ENCODE results near the gene OR8B12.
"Not testable (repeated sequence)": the region's sequence is repeated elsewhere in the genome, so short reads cannot be mapped to it uniquely, and the experiment has no call there.

Gene OR8B12

DNA sequence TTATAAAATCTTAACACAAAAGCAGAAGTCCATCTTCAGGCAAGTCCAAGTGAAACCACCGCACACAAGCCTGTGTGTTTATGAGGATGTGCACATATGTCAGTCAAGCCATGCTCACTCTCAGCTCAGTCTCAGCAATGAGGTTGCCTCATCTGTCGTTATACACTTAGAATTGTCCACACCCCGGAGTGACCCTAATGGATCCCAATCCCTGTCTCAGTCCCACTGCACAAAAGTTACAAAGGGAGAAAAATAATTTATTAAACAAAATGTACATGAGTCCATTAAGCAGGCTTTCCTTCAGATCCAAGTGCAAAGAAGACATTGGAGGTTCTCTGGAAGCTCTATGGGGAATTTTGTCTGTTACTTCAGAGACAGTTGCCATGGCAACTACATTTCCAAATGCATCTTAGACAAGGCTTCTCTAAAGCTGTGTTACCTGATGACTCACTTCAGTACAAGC lies 24.4 kb downstream of the OR8B12 start:
- H3K4me1 Mint-ChIP-seq, result peaks cover 23% of the 10 kb centered on the region
- H3K36me3 Mint-ChIP-seq (ENCODE audit: low read depth), result no peaks in the 10 kb centered on the region
- H3K9me3 Mint-ChIP-seq, result no peaks in the 10 kb centered on the region
- H3K27ac Mint-ChIP-seq, result no peak overlapping the region
- H3K27me3 Mint-ChIP-seq (ENCODE audit: low read depth), result peaks cover 7% of the 10 kb centered on the region
- TF ChIP-seq, protein P1, sequence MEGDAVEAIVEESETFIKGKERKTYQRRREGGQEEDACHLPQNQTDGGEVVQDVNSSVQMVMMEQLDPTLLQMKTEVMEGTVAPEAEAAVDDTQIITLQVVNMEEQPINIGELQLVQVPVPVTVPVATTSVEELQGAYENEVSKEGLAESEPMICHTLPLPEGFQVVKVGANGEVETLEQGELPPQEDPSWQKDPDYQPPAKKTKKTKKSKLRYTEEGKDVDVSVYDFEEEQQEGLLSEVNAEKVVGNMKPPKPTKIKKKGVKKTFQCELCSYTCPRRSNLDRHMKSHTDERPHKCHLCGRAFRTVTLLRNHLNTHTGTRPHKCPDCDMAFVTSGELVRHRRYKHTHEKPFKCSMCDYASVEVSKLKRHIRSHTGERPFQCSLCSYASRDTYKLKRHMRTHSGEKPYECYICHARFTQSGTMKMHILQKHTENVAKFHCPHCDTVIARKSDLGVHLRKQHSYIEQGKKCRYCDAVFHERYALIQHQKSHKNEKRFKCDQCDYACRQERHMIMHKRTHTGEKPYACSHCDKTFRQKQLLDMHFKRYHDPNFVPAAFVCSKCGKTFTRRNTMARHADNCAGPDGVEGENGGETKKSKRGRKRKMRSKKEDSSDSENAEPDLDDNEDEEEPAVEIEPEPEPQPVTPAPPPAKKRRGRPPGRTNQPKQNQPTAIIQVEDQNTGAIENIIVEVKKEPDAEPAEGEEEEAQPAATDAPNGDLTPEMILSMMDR (IDR thresholded peaks at IDR 0.05; ENCODE audit: unreplicated experiment in 3 of 3), result no peak
- no peak overlapping the region for H3K4me3 Mint-ChIP-seq

DNA sequence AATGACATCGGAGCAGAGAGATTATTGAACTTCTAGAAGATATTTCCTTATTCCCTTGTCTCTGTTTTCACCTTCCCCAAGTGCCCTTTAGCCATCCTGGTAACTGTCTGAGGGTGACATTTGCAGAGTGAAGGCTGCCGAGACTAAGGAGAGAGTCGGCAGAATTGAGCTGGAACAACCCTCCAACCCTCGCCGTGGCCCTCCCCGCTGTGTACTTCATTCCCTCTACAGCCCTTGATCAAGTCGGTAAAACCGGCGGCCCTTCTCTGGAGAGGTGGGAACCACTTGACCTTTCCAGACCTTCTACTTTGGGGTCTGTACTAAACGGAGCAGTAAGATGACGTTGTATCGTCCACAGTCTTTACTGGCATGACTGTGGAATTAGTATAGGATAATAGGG lies 26.1 kb downstream of the OR8B12 start:
- peaks cover 23% of the 10 kb centered on the region for H3K4me1 Mint-ChIP-seq
- peaks cover 7% of the 10 kb centered on the region for H3K27me3 Mint-ChIP-seq (ENCODE audit: low read depth)
- H3K4me3 Mint-ChIP-seq, result no peak overlapping the region
- no peaks in the 10 kb centered on the region for H3K36me3 Mint-ChIP-seq (ENCODE audit: low read depth)
- no peaks in the 10 kb centered on the region for H3K9me3 Mint-ChIP-seq
- TF ChIP-seq, protein P1 (IDR thresholded peaks at IDR 0.05; ENCODE audit: unreplicated experiment in 3 of 3), result no peak
- no peak overlapping the region for H3K27ac Mint-ChIP-seq

DNA sequence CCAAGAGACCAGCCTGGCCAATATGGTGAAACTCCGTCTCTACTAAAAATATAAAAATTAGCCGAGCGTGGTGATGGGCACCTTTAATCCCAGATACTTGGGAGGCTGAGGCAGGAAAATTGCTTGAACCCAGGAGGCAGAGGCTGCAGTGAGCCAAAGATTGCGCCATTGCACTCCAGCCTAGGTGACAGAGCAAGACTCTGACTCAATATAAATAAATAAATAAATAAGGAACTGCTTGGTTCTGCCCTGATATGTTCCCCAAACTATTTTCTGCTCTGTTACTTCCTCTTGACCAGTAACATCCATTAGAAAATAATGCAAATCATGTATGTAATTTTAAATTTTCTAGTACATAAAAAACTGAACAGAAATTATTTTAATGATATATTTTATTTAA lies 28.8 kb downstream of the OR8B12 start:
- H3K9me3 Mint-ChIP-seq; H3K36me3 Mint-ChIP-seq (ENCODE audit: low read depth); H3K27ac Mint-ChIP-seq; H3K27me3 Mint-ChIP-seq (ENCODE audit: low read depth); H3K4me3 Mint-ChIP-seq: not testable (repeated sequence)
- H3K4me1 Mint-ChIP-seq, result peaks cover 12% of the 10 kb centered on the region

DNA sequence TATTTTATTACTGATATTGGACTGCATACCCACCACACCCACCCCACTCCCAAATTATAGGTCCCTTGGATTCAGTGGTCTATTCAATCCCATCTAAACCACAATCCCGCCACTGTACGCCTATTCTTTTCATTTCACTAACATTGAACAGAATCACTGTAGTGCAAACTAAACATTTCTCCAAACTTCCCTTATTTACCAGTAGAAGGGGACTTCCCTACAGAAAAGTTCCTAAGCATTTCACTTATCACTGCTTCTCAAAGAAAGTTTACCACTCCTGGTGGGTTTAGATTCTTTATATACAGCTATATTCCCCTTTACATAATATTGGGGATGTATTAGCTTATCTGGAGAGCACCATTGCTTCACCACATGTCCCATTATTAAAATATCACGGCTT lies 29.3 kb downstream of the OR8B12 start:
- TF ChIP-seq, protein P1 (IDR thresholded peaks at IDR 0.05; ENCODE audit: unreplicated experiment in 3 of 3), result no peak
- H3K4me1 Mint-ChIP-seq, result peaks cover 6% of the 10 kb centered on the region
- H3K27me3 Mint-ChIP-seq (ENCODE audit: low read depth), result peaks cover 7% of the 10 kb centered on the region
- no peak overlapping the region for H3K4me3 Mint-ChIP-seq
- H3K27ac Mint-ChIP-seq, result no peak overlapping the region
- peaks cover 6% of the 10 kb centered on the region for H3K9me3 Mint-ChIP-seq
- H3K36me3 Mint-ChIP-seq (ENCODE audit: low read depth), result no peaks in the 10 kb centered on the region

DNA sequence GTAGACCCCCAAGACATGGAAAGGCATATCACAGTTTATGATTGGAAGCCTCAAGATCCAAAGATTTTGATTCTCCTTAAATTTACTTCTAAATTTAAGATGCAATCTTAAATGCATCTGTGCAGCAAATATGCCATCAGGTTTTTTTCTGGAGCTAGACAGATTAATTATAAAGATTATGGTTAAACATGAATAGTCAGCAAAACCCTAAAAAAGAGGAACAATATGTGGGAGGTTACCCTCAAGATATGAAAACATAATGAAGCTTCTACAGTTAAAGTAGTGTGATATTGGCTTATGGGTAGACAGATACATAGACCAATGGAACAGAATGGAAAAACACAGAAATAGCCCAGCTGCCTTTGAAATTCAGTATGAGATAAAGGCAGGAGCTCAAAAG lies 31.7 kb downstream of the OR8B12 start:
- Mint-ChIP-seq H3K4me1 (no peaks in the 10 kb centered on the region), H3K27ac (no peak overlapping the region), H3K27me3 (ENCODE audit: low read depth) (peaks cover 6% of the 10 kb centered on the region), H3K4me3 (no peak overlapping the region), H3K9me3 (peaks cover 24% of the 10 kb centered on the region), H3K36me3 (ENCODE audit: low read depth) (no peaks in the 10 kb centered on the region)
- TF ChIP-seq, protein P1 (IDR thresholded peaks at IDR 0.05; ENCODE audit: unreplicated experiment in 3 of 3), result no peak

DNA sequence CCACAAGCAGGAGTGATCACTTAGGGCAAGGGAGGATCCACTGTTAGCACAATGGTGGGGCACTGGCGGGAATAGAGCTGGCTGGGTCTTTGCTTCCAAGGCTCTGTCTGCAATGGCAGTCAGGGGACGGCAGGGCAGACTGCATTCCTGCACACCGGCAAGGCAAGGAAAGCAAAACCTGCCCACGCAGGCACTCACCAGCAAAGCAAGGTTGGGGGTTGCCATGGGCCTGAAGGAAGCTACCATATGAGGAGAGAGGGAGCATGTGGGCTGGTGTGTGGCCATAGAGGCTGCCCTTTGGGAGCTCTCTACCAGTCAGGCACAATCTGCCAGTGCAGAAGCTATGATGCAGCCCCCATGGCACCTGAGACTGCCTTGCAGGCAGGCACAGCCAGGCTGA lies 33.2 kb downstream of the OR8B12 start:
- H3K9me3 Mint-ChIP-seq, result peaks cover 24% of the 10 kb centered on the region
- H3K36me3 Mint-ChIP-seq (ENCODE audit: low read depth), result no peaks in the 10 kb centered on the region
- H3K27ac Mint-ChIP-seq, result no peak overlapping the region
- no peak overlapping the region for H3K4me3 Mint-ChIP-seq
- TF ChIP-seq, protein P1 (IDR thresholded peaks at IDR 0.05; ENCODE audit: unreplicated experiment in 3 of 3), result no peak
- no peaks in the 10 kb centered on the region for H3K27me3 Mint-ChIP-seq (ENCODE audit: low read depth)
- H3K4me1 Mint-ChIP-seq, result no peaks in the 10 kb centered on the region

Data from nephron (organoid).